Astrocyte (in vitro differentiated cells and primary cell): ENCODE results near the gene TRIM58. TPM values are rescaled to one million over a fixed set of nuclear protein-coding genes. Genes with fewer than 3 reads are reported as not detected.

ENCODE experiments used
- DNase-seq: peaks from one replicate; pipeline ENCODE4 v3.0.0-alpha.2; 2010; ENCODE audit warnings: low read depth
- FAIRE-seq: peaks from 2 replicates; lab custom pipeline; 2011; peaks lifted over from hg19 to GRCh38; lab: Jason Lieb, UNC
- H2AFZ ChIP-seq: 2 replicates; pipeline ENCODE4 v1.6.0; 2012; ENCODE audit warnings: low read depth, low read length, inconsistent platforms
- H3K27ac ChIP-seq: 2 replicates; pipeline ENCODE4 v1.5.1; 2011; ENCODE audit warnings: low read depth, low read length, inconsistent platforms
- H3K27me3 ChIP-seq: 2 replicates; pipeline ENCODE4 v1.6.0; 2011; ENCODE audit warnings: low read length, inconsistent platforms; ENCODE audit not compliant: insufficient read depth
- H3K36me3 ChIP-seq: 2 replicates; pipeline ENCODE4 v1.5.1; 2011; ENCODE audit warnings: low read length, inconsistent platforms; ENCODE audit not compliant: insufficient read depth
- H3K4me1 ChIP-seq: 2 replicates; pipeline ENCODE4 v1.5.1; 2011; ENCODE audit warnings: low read length, inconsistent platforms; ENCODE audit not compliant: insufficient read depth
- H3K4me2 ChIP-seq: 2 replicates; pipeline ENCODE4 v1.6.0; 2012; ENCODE audit warnings: low read length, inconsistent platforms
- H3K4me3 ChIP-seq: 2 replicates; pipeline ENCODE4 v1.5.1; 2011; ENCODE audit warnings: low read depth, mild to moderate bottlenecking, low read length, inconsistent platforms; ENCODE audit not compliant: insufficient read depth
- H3K79me2 ChIP-seq: 2 replicates; pipeline ENCODE4 v1.6.0; 2012; ENCODE audit warnings: mild to moderate bottlenecking, low read length, inconsistent platforms; ENCODE audit not compliant: insufficient read depth
- H3K9ac ChIP-seq: 2 replicates; pipeline ENCODE4 v1.6.0; 2012; ENCODE audit warnings: mild to moderate bottlenecking, low read length, inconsistent platforms
- H3K9me3 ChIP-seq: 2 replicates; pipeline ENCODE4 v1.5.1; 2012; ENCODE audit warnings: low read depth, mild to moderate bottlenecking, low read length, inconsistent platforms; ENCODE audit not compliant: insufficient read depth
- H4K20me1 ChIP-seq: 2 replicates; pipeline ENCODE4 v1.6.0; 2012; ENCODE audit warnings: low read length, inconsistent platforms; ENCODE audit not compliant: insufficient read depth
- H3K27ac Mint-ChIP-seq: one replicate; pipeline ENCODE4 v1.8.0; 2021; ENCODE audit warnings: mild to moderate bottlenecking, mixed read lengths; ENCODE audit not compliant: unreplicated experiment
- H3K27me3 Mint-ChIP-seq: one replicate; pipeline ENCODE4 v1.8.0; 2021; ENCODE audit warnings: low read depth, mixed read lengths; ENCODE audit not compliant: unreplicated experiment
- H3K36me3 Mint-ChIP-seq: one replicate; pipeline ENCODE4 v1.8.0; 2021; ENCODE audit warnings: low read depth, mixed read lengths; ENCODE audit not compliant: unreplicated experiment
- H3K4me1 Mint-ChIP-seq: one replicate; pipeline ENCODE4 v1.8.0; 2021; ENCODE audit warnings: low read depth, mixed read lengths; ENCODE audit not compliant: unreplicated experiment
- H3K4me3 Mint-ChIP-seq: one replicate; pipeline ENCODE4 v1.8.0; 2021; ENCODE audit warnings: mild to moderate bottlenecking, moderate library complexity, mixed read lengths; ENCODE audit not compliant: unreplicated experiment
- H3K9me3 Mint-ChIP-seq: one replicate; pipeline ENCODE4 v1.8.0; 2021; ENCODE audit warnings: mild to moderate bottlenecking, mixed read lengths; ENCODE audit not compliant: unreplicated experiment
- CTCF ChIP-seq: IDR thresholded peaks from 2 replicates; pipeline ENCODE4 v1.5.1; 2011; ENCODE audit warnings: low read depth, mild to moderate bottlenecking, inconsistent platforms, low read length, moderate library complexity; ENCODE audit not compliant: insufficient read depth
- EZH2 ChIP-seq: IDR thresholded peaks from 2 replicates; pipeline ENCODE4 v1.6.1; 2012; ENCODE audit warnings: mild to moderate bottlenecking, low read length, inconsistent platforms; ENCODE audit not compliant: insufficient read depth
- total RNA-seq: library from RNA; stranded (reverse); gene quantifications from 2 replicates; pipeline ENCODE4 v1.2.1, GENCODE V29; 2021

Gene TRIM58
- total RNA-seq, 1 donor from 2014 or later: 31.0 TPM

DNA sequence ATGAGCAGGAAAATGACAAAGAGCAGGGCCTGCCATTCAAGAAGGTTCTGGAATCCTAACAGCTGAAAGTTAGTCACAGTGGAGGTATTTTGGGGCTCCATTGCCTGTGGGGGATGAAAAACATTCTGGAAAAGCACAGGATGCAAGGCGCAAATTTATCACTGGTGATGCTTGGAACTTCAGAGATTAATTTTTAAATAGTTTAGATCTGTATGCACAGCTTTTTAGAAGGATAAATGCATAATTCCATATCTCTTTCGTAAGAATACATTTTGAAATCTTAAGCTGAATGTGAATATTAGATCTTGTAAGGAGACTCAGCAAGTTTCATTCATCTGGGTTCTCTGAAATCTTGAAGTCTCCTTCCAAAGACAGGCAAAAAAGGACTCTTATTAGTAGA lies 15.2 kb upstream of the TRIM58 start, which contains the start of gene OR11L1:
Gene OR11L1 (minus strand): TSS at position 101 of the 400 bp plus-strand sequence. CDS start 0 bp downstream, at position 101.
- Mint-ChIP-seq H3K4me3 (no peak within 1 kb of the TSS), H3K27ac (no peak within 1 kb of the TSS), H3K4me1 (no peaks in the 10 kb centered on the region), H3K36me3 (no peaks in the 10 kb centered on the region), H3K9me3 (peaks cover 1% of the 10 kb centered on the region), H3K27me3 (peaks cover 2% of the 10 kb centered on the region)
- FAIRE-seq: no peak
- no peak within 1 kb of the TSS for H2AFZ ChIP-seq
- H3K4me3 ChIP-seq: no peak within 1 kb of the TSS
- H3K4me2 ChIP-seq: no peak within 1 kb of the TSS
- no peaks in the 10 kb centered on the region for H3K79me2 ChIP-seq
- peaks cover 2% of the 10 kb centered on the region for H3K9me3 ChIP-seq
- no peaks in the 10 kb centered on the region for H3K27me3 ChIP-seq
- no peak for TF ChIP-seq CTCF
- TF ChIP-seq EZH2: no peak
- no peaks in the 10 kb centered on the region for H3K4me1 ChIP-seq
- no peaks in the 10 kb centered on the region for H3K36me3 ChIP-seq
- no peak for DNase-seq
- no peaks in the 10 kb centered on the region for H4K20me1 ChIP-seq
- no peak within 1 kb of the TSS for H3K27ac ChIP-seq
- H3K9ac ChIP-seq: no peak within 1 kb of the TSS

DNA sequence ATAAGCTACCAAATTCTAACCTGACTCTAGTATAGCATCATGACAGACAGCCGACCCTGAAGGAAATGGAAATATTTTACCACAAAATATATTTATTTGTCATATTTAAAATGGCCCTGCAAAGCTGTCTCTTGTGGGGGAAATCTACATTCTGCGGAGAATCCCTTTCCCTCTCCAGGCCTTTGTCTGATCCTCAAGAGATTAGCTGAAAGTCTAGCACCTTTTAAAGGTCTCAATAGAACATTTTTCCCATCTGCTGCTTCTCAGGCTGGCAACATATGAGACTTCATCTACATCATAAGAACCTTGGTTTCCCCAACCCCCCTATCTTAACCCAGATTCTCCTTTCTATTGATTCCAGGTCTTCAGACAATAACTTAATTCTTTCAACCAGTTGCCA lies 13.6 kb upstream of the TRIM58 start:
- no peak overlapping the region for H3K4me3 ChIP-seq
- no peak overlapping the region for H3K27ac ChIP-seq
- H3K9me3 ChIP-seq: peaks cover 2% of the 10 kb centered on the region
- H3K4me2 ChIP-seq: no peak overlapping the region
- H3K27me3 ChIP-seq: no peaks in the 10 kb centered on the region
- no peak for FAIRE-seq
- H2AFZ ChIP-seq: no peak overlapping the region
- H4K20me1 ChIP-seq: no peaks in the 10 kb centered on the region
- H3K36me3 ChIP-seq: no peaks in the 10 kb centered on the region
- no peak overlapping the region for H3K9ac ChIP-seq
- H3K4me1 ChIP-seq: no peaks in the 10 kb centered on the region
- Mint-ChIP-seq H3K27me3 (peaks cover 2% of the 10 kb centered on the region), H3K27ac (no peak overlapping the region), H3K4me3 (no peak overlapping the region), H3K9me3 (peaks cover 1% of the 10 kb centered on the region), H3K36me3 (no peaks in the 10 kb centered on the region), H3K4me1 (no peaks in the 10 kb centered on the region)
- TF ChIP-seq CTCF: no peak
- no peak for TF ChIP-seq EZH2
- DNase-seq: no peak
- no peaks in the 10 kb centered on the region for H3K79me2 ChIP-seq

DNA sequence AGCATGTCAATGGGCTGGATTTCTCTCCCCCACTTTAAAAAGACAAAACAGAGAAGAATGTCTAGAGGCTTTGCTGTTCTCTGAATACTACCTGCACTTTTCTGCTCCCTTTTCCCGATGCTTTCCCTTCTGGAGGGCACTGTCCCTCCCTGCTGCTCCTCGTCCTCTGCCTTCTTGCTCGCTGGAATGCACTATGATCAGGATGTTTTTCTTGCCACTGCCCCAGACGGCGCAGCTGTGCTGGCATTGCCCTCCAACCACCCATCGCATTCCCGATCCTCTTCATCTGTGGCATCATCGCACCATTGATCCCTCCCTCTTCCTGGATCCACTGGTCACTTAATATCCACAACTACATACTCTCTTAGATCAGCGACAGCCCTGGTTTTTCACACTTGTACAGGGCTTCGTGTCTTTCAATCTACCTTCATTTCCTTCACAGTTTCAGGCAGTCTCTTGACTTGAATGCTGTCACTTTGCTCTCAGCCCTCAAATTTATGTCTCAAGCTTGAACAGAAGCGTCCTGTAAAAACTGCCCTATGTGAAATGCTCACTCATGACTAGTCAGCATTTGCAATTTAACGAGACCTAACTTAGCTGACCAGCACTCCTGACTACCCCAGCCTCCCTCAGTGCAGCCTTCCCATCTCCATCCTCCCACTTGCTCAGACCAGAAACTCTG lies 11.8 kb upstream of the TRIM58 start:
- Mint-ChIP-seq H3K36me3 (no peaks in the 10 kb centered on the region), H3K4me1 (no peaks in the 10 kb centered on the region), H3K9me3 (peaks cover 1% of the 10 kb centered on the region), H3K27me3 (peaks cover 2% of the 10 kb centered on the region), H3K4me3 (no peak overlapping the region), H3K27ac (no peak overlapping the region)
- no peak overlapping the region for H3K9ac ChIP-seq
- H3K27me3 ChIP-seq: no peaks in the 10 kb centered on the region
- FAIRE-seq (no peak), DNase-seq (no peak)
- no peak for TF ChIP-seq EZH2
- no peak for TF ChIP-seq CTCF
- no peak overlapping the region for H2AFZ ChIP-seq
- H3K79me2 ChIP-seq: no peaks in the 10 kb centered on the region
- no peak overlapping the region for H3K4me2 ChIP-seq
- no peaks in the 10 kb centered on the region for H4K20me1 ChIP-seq
- no peaks in the 10 kb centered on the region for H3K4me1 ChIP-seq
- H3K36me3 ChIP-seq: no peaks in the 10 kb centered on the region
- no peak overlapping the region for H3K27ac ChIP-seq
- H3K4me3 ChIP-seq: no peak overlapping the region
- H3K9me3 ChIP-seq: peaks cover 2% of the 10 kb centered on the region
